Subcutaneous abdominal adipose tissue (tissue), 5 donors: ENCODE data around the gene IFIT5.
A peak's percentile ranks its signal among the peaks of the same experiment; 100 is the strongest.
"Not testable (repeated sequence)": the region's sequence is repeated elsewhere in the genome, so short reads cannot be mapped to it uniquely, and the experiment has no call there.

Experiments used
- H3K27ac ChIP-seq: one replicate; pipeline ENCODE4 v1.7.0; 2013; ENCODE audit warnings: low read depth, mild to moderate bottlenecking, inconsistent platforms, low read length, moderate library complexity
- H3K27me3 ChIP-seq, 5 donors: one replicate each; pipeline ENCODE4 v1.7.0; 2013; ENCODE audit warnings: low read length in 5 of 5, inconsistent platforms in 1 of 5; ENCODE audit not compliant: control insufficient read depth in 5 of 5, insufficient read depth in 4 of 5
- H3K36me3 ChIP-seq, 5 donors: one replicate each; pipeline ENCODE4 v1.7.0; 2013; ENCODE audit warnings: low read length in 5 of 5; ENCODE audit not compliant: control insufficient read depth in 5 of 5, insufficient read depth in 5 of 5
- H3K4me1 ChIP-seq, 5 donors: one replicate each; pipeline ENCODE4 v1.7.0; 2013; ENCODE audit warnings: low read length in 5 of 5, mild to moderate bottlenecking in 3 of 5, moderate library complexity in 1 of 5; ENCODE audit not compliant: control insufficient read depth in 5 of 5, insufficient read depth in 5 of 5
- H3K4me3 ChIP-seq, 5 donors: one replicate each; pipeline ENCODE4 v1.7.0; 2013; ENCODE audit warnings: low read length in 5 of 5, low read depth in 1 of 5
- H3K9ac ChIP-seq, 5 donors: one replicate each; pipeline ENCODE4 v1.7.0; 2013; ENCODE audit warnings: low read length in 5 of 5, mild to moderate bottlenecking in 4 of 5, moderate library complexity in 3 of 5
- H3K9me3 ChIP-seq, 5 donors: one replicate each; pipeline ENCODE4 v1.7.0; 2013; ENCODE audit warnings: low read length in 5 of 5; ENCODE audit not compliant: control insufficient read depth in 5 of 5
- donor health status: healthy.
- donor health status: healthy.
- donor health status: healthy.
- donor health status: healthy.
- donor health status: healthy.

The IFIT5 gene

DNA sequence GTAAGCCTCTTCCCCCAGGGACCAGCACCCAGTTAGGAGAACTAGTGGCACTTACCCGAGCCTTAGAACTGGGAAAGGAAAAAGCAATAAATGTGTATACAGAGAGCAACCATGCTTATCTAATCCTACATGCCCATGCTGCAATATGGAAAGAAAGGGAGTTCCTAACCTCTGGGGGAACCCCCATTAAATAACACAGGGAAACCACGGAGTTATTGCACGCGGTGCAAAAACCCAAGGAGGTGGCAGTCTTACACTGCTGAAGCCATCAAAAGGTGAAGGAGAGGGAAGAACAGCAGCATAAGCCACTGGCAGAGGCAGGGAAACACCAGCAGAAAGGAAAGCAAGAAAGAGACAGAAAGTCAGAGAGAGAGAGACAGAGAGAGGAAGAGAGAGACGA lies 3.8 kb upstream of the IFIT5 start:
- peaks cover 0 to 16% (median 13%) of the 10 kb centered on the region in 5 donors for H3K4me1 ChIP-seq
- not testable (repeated sequence) for H3K9ac ChIP-seq, H3K4me3 ChIP-seq, H3K27ac ChIP-seq, H3K27me3 ChIP-seq, H3K36me3 ChIP-seq, H3K9me3 ChIP-seq

DNA sequence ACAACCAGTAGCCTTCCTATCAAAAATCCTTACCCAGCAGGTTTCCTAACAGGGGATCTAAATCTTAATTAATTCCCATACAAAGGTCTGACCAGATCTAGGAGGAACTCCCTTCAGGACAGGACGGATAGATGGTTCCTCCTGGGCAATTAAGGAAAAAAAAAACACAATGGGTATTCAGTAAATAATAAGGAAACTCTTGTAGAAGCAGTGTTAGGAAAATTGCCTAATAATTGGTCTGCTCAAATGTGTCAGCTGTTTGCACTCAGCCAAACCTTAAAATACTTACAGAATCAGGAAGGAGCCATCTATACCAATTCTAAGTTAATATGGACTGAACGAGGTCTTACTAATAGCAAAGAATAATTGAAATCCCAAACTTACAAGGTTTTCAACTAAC lies 3.2 kb upstream of the IFIT5 start:
- not testable (repeated sequence) for H3K4me3 ChIP-seq, H3K27me3 ChIP-seq, H3K9ac ChIP-seq, H3K27ac ChIP-seq, H3K9me3 ChIP-seq, H3K36me3 ChIP-seq
- H3K4me1 ChIP-seq: peaks cover 0 to 22% (median 19%) of the 10 kb centered on the region in 5 donors

- not testable (repeated sequence) for H3K27ac ChIP-seq, H3K27me3 ChIP-seq, H3K9me3 ChIP-seq, H3K9ac ChIP-seq, H3K36me3 ChIP-seq, H3K4me3 ChIP-seq
- H3K4me1 ChIP-seq: peaks cover 0 to 27% (median 20%) of the 10 kb centered on the region in 5 donors
Measured at GRCh38 chr10:89412276-89412675, 2.1 kb upstream of the IFIT5 start.

GRCh38 chr10:89413398-89413912 lies 913 bp upstream of the IFIT5 start:
- H3K9me3 ChIP-seq: peaks cover 0 to 3% (median 0%) of the 10 kb centered on the region in 5 donors
- H3K27ac ChIP-seq: peak overlapping the region; percentile 94
- peak overlapping the region in 3 of 5 donors; percentile 91 to 94 (median 92) for H3K4me3 ChIP-seq
- H3K4me1 ChIP-seq: peaks cover 0 to 33% (median 20%) of the 10 kb centered on the region in 5 donors
- no peaks in the 10 kb centered on the region for H3K27me3 ChIP-seq
- H3K9ac ChIP-seq: peak overlapping the region in 3 of 5 donors; percentile 87 to 90 (median 88)
- peaks cover 3 to 14% (median 6%) of the 10 kb centered on the region in 5 donors for H3K36me3 ChIP-seq

DNA sequence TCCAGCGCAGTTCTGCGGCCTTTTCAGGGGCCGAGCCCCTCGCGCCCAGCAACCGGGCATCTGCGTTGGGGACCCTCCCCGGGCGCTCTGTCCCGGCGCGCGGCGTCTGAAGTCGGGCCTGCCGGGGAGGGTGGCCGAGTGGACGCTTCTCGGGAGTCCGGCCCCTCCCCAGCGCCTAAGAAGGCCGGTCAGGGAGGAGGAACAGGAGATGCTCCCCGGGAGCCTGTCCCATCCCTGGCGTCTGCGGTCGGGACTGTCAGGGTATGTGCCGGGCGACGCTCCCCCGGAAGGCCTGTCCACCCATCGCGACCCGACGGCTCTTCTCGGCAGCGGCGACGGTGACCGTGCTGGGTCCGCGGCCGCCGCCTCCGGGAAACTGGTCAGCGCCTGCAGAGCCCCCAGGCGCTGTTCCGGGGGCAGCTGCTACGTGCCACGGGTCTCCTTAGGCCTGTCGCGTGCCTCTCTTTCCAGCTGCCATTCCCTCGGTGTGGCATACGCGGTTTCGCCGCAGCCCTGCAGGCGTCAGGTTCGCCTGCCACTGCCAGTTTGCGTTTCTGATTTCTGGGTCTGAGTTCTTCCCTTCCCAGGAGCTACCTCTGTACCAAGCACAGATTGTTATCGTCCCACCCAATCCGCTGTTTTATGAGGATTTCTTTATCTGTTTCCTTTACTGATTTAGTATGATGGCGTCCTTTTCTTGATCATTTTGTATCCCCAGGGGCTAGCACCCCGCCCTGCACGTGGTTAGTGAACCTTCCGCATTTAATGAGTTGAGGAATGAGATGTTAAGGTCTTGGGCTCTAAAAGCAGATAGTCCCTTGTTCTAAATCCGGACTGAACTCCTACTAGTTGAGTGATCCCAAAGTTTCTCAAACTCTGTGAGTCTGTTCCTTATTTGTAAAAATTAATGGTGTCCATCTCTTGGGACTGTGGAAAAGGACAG lies 782 bp downstream of the IFIT5 start:
- peaks cover 3 to 14% (median 6%) of the 10 kb centered on the region in 5 donors for H3K36me3 ChIP-seq
- peak overlapping the region; percentile 67 to 94 (median 91) for H3K4me3 ChIP-seq
- peaks cover 0 to 37% (median 20%) of the 10 kb centered on the region in 5 donors for H3K4me1 ChIP-seq
- H3K9ac ChIP-seq: peak overlapping the region; percentile 69 to 90 (median 87)
- H3K9me3 ChIP-seq: peaks cover 0 to 3% (median 0%) of the 10 kb centered on the region in 5 donors
- H3K27ac ChIP-seq: peak overlapping the region; percentile 94
- H3K27me3 ChIP-seq: no peaks in the 10 kb centered on the region

DNA sequence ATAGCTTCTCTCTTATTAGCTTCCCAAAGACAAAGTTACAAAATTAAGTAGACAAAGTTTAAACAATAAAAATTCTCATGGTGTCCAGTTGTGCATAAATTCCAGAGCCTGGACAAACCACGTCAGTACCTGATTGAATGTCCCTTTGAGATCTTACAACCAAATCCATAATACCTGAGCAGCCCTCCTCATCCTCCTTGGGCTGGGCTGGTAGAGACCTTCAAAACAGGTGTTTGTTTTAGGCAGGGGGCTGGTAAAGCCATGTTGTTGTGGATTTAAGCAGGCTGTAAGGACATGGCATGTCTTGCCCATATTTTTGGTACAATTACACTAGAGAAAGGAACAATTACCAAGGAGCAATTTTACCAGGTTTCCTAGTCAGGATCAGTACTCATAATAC lies 2.1 kb downstream of the IFIT5 start:
- Histone ChIP-seq H3K4me3 (no peak overlapping the region), H3K4me1 (peaks cover 0 to 37% (median 20%) of the 10 kb centered on the region in 5 donors), H3K36me3 (peaks cover 3 to 19% (median 13%) of the 10 kb centered on the region in 5 donors), H3K27ac (no peak overlapping the region), H3K9me3 (peaks cover 0 to 3% (median 0%) of the 10 kb centered on the region in 5 donors), H3K9ac (peak overlapping the region in 1 of 5 donors; percentile 20), H3K27me3 (no peaks in the 10 kb centered on the region)

DNA sequence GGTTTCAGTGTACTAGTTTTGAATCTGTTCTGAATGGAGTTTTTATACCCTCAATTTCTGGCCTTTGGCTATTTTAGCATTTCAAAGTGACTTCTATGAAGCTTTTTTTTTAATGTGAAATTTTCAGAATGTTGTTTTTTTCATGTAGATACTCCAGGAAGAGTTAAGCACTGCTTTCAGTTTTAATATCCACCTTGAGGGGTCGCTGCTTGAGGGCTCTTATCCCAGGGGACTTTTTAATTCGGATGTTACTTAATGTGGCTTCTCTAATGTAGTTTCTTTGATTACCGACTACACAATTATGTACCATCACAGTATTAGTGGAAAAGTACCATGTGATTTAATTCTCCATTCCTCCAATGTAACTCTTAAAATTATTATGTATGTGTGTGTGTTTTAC lies 5.2 kb downstream of the IFIT5 start:
- peaks cover 3 to 21% (median 16%) of the 10 kb centered on the region in 5 donors for H3K36me3 ChIP-seq
- peaks cover 0 to 30% (median 14%) of the 10 kb centered on the region in 5 donors for H3K4me1 ChIP-seq
- no peaks in the 10 kb centered on the region for H3K27me3 ChIP-seq
- no peak overlapping the region for H3K9ac ChIP-seq
- H3K9me3 ChIP-seq: no peaks in the 10 kb centered on the region
- H3K4me3 ChIP-seq: no peak overlapping the region
- H3K27ac ChIP-seq: no peak overlapping the region

DNA sequence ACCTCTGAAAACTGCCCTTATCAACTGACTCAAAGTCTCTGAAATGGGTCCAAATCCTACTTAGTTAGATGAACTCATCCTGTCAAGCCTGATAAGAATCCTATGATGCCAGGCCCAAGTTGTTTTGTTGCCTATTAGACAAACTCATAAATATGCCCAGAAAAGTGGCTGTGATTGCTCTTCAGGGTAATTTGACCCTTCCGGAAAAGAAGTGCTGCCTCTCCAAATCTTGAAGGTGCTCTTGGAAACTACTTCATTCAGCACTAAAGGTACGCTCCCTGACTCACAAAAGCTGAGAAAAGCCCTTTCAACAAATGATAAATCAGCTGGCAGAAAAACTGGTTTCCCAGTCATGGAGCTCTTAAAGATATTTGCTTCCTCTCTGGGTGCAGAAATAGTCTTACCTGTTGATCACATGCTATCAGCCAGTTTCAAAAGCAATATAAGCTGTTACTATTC lies 6.7 kb downstream of the IFIT5 start:
- Histone ChIP-seq H3K4me3 (no peak overlapping the region), H3K9me3 (no peaks in the 10 kb centered on the region), H3K27me3 (no peaks in the 10 kb centered on the region), H3K9ac (no peak overlapping the region), H3K36me3 (peaks cover 3 to 21% (median 16%) of the 10 kb centered on the region in 5 donors), H3K4me1 (peaks cover 0 to 19% (median 6%) of the 10 kb centered on the region in 5 donors), H3K27ac (no peak overlapping the region)

DNA sequence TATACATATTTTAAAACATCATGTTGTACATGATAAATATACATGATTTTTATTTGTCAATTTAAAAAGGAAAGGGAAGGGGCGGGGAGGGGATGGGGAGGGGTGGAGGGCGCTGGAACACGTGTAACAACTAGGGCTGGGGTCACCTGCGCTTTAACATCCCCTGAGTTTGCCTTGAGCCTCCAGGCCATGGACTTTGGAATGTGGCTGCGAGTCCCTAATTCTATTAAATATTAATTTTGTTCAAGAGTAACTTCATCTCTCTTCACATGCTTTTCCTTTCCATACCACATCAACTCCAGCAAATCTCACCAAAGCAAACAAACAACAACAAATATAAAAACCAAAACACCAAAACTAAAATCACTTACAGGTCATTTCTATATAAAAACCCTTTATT lies 10.6 kb downstream of the IFIT5 start:
- H3K27me3 ChIP-seq: no peaks in the 10 kb centered on the region
- no peaks in the 10 kb centered on the region for H3K4me1 ChIP-seq
- no peak overlapping the region for H3K4me3 ChIP-seq
- H3K9ac ChIP-seq: no peak overlapping the region
- H3K27ac ChIP-seq: no peak overlapping the region
- H3K36me3 ChIP-seq: peaks cover 0 to 10% (median 3%) of the 10 kb centered on the region in 5 donors
- H3K9me3 ChIP-seq: no peaks in the 10 kb centered on the region
